Sigmoid colon (tissue), 4 donors: ENCODE data around the gene CASR.

Source experiments
- CTCF ChIP-seq, 4 experiments: fragments of 450-650 bp in 3 of 4; fragments of 200-600 bp in 1 of 4; IDR thresholded peaks; one replicate each; pipeline ENCODE4 v1.5.1; 2016 to 2019; ENCODE audit warnings: antibody characterized with exemption in 4 of 4, mild to moderate bottlenecking in 3 of 4, moderate library complexity in 2 of 4
- EP300 ChIP-seq, 4 donors: sonication (generic); formaldehyde crosslinking; IDR thresholded peaks; one replicate each; pipeline ENCODE4 v1.6.1; 2017; ENCODE audit warnings: antibody characterized with exemption in 4 of 4
- POLR2A ChIP-seq, 2 donors: fragments of 450-650 bp; IDR thresholded peaks; one replicate each; pipeline ENCODE4 v1.6.1; 2016; ENCODE audit warnings: antibody characterized with exemption in 2 of 2, mild to moderate bottlenecking in 2 of 2, moderate library complexity in 2 of 2
- POLR2AphosphoS5 ChIP-seq, 4 donors: sonication (generic); formaldehyde crosslinking; IDR thresholded peaks; one replicate each; pipeline ENCODE4 v1.6.1; 2017; ENCODE audit warnings: antibody characterized with exemption in 4 of 4

GRCh38 chr3:122235147-122235546, 51.7 kb downstream of the CASR start:
- TF ChIP-seq CTCF (IDR thresholded peaks at IDR 0.05), result no peak
- no peak for TF ChIP-seq POLR2AphosphoS5 (IDR thresholded peaks at IDR 0.05)
- no peak for TF ChIP-seq EP300 (IDR thresholded peaks at IDR 0.05)
- TF ChIP-seq POLR2A (IDR thresholded peaks at IDR 0.05), result no peak
